Loucy (cell line): ENCODE measurements around the gene ZNF761.
"Not testable (repeated sequence)": the region's sequence is repeated elsewhere in the genome, so short reads cannot be mapped to it uniquely, and the experiment has no call there.

Experiments
- H2AFZ ChIP-seq: fragments of 200-600 bp; sonication (generic); 2 replicates; pipeline ENCODE4 v1.6.0; 2016; ENCODE audit warnings: antibody characterized with exemption, mild to moderate bottlenecking, low read length, moderate library complexity
- H3F3A ChIP-seq: fragments of 200-600 bp; 2 replicates; pipeline ENCODE4 v1.6.0; 2016; ENCODE audit warnings: antibody characterized with exemption, low read depth, mild to moderate bottlenecking
- H3K27me3 ChIP-seq: fragments of 200-600 bp; sonication (generic); 2 replicates; pipeline ENCODE4 v1.6.1; 2014; ENCODE audit warnings: low read length, mild to moderate bottlenecking; ENCODE audit not compliant: insufficient read depth, poor library complexity, severe bottlenecking
- H3K36me3 ChIP-seq: fragments of 200-600 bp; sonication (generic); 2 replicates; pipeline ENCODE4 v1.6.1; 2016; ENCODE audit warnings: low read length; ENCODE audit not compliant: insufficient read depth
- H3K4me1 ChIP-seq: fragments of 200-600 bp; sonication (generic); 2 replicates; pipeline ENCODE4 v1.5.1; 2014; ENCODE audit warnings: low read length, mild to moderate bottlenecking; ENCODE audit not compliant: insufficient read depth, poor library complexity, severe bottlenecking
- H3K4me2 ChIP-seq: fragments of 200-600 bp; sonication (generic); 2 replicates; pipeline ENCODE4 v1.6.0; 2014; ENCODE audit warnings: antibody characterized with exemption, low read length, low read depth, mild to moderate bottlenecking; ENCODE audit not compliant: poor library complexity, severe bottlenecking
- H3K4me3 ChIP-seq: fragments of 200-600 bp; sonication (generic); 2 replicates; pipeline ENCODE4 v1.5.1; 2014; ENCODE audit warnings: low read length, mild to moderate bottlenecking, mixed read lengths; ENCODE audit not compliant: poor library complexity, severe bottlenecking
- H3K79me2 ChIP-seq: fragments of 200-600 bp; sonication (generic); 2 replicates; pipeline ENCODE4 v1.6.1; 2014; ENCODE audit warnings: low read length; ENCODE audit not compliant: insufficient read depth
- H3K9ac ChIP-seq: fragments of 200-600 bp; sonication (generic); 2 replicates; pipeline ENCODE4 v1.6.0; 2014; ENCODE audit warnings: mild to moderate bottlenecking, low read depth, low read length, moderate library complexity; ENCODE audit not compliant: poor library complexity, severe bottlenecking
- H3K9me2 ChIP-seq: fragments of 200-600 bp; sonication (generic); replicated peaks from 2 replicates; pipeline ENCODE4 v1.6.1; 2016; ENCODE audit warnings: low read depth, low read length, mixed read lengths
- H3K9me3 ChIP-seq: fragments of 200-600 bp; sonication (generic); 2 replicates; pipeline ENCODE4 v1.6.1; 2014; ENCODE audit warnings: mild to moderate bottlenecking, antibody characterized with exemption, low read length, low read depth; ENCODE audit not compliant: insufficient read depth
- H4K20me1 ChIP-seq: fragments of 200-600 bp; sonication (generic); 2 replicates; pipeline ENCODE4 v1.6.0; 2014; ENCODE audit warnings: antibody characterized with exemption, low read length, mild to moderate bottlenecking; ENCODE audit not compliant: insufficient read depth, poor library complexity, severe bottlenecking
- CTCF ChIP-seq: fragments of 200-600 bp; sonication (generic); conservative IDR thresholded peaks from 2 replicates; pipeline ENCODE4 v1.5.1; 2014; ENCODE audit warnings: mild to moderate bottlenecking, antibody characterized with exemption, low read length
- EZH2phosphoT487 ChIP-seq: fragments of 200-600 bp; IDR thresholded peaks from 2 replicates; pipeline ENCODE4 v1.6.1; 2018; ENCODE audit warnings: antibody characterized with exemption, mild to moderate bottlenecking, moderate library complexity, borderline replicate concordance

Gene ZNF761

GRCh38 chr19:53394974-53395839 is 36.6 kb upstream of the ZNF761 start, which contains the start of gene ZNF765:
ZNF765 (plus strand) TSS chr19:53395149; CDS start chr19:53398016, 2,867 bp downstream.
- peak within 1 kb of the TSS; percentile 95 for H2AFZ ChIP-seq
- H3K79me2 ChIP-seq: peaks cover 25% of the 10 kb centered on the region
- no peaks in the 10 kb centered on the region for H3K9me2 ChIP-seq
- H3K4me2 ChIP-seq: peak within 1 kb of the TSS; percentile 95
- peak within 1 kb of the TSS; percentile 88 for H3K4me3 ChIP-seq
- TF ChIP-seq CTCF: peak; percentile 41
- no peak for TF ChIP-seq EZH2phosphoT487
- H3K36me3 ChIP-seq: peaks cover 4% of the 10 kb centered on the region; the same call in 1 of the 2 replicates
- H4K20me1 ChIP-seq: peaks cover 15% of the 10 kb centered on the region
- no peaks in the 10 kb centered on the region for H3F3A ChIP-seq
- H3K9ac ChIP-seq: peak within 1 kb of the TSS; percentile 91
- no peaks in the 10 kb centered on the region for H3K9me3 ChIP-seq
- no peaks in the 10 kb centered on the region for H3K27me3 ChIP-seq
- H3K4me1 ChIP-seq: peaks cover 10% of the 10 kb centered on the region

- not testable (repeated sequence) for H3K36me3 ChIP-seq, H2AFZ ChIP-seq, H3K9me3 ChIP-seq, H3K9me2 ChIP-seq, H3K27me3 ChIP-seq, H3F3A ChIP-seq
- H3K4me2 ChIP-seq: peak overlapping the region; percentile 95
- peaks cover 15% of the 10 kb centered on the region for H4K20me1 ChIP-seq
- H3K4me3 ChIP-seq: peak overlapping the region; percentile 88
- H3K9ac ChIP-seq: peak overlapping the region; percentile 91
- H3K4me1 ChIP-seq: peaks cover 12% of the 10 kb centered on the region
- H3K79me2 ChIP-seq: peaks cover 26% of the 10 kb centered on the region
Observed at GRCh38 chr19:53395840-53396524, 35.8 kb upstream of the ZNF761 start.

- H3K27me3 ChIP-seq: no peaks in the 10 kb centered on the region
- H3K4me1 ChIP-seq: peaks cover 12% of the 10 kb centered on the region
- TF ChIP-seq EZH2phosphoT487: no peak
- no peak for TF ChIP-seq CTCF
- H3K9me2 ChIP-seq: no peaks in the 10 kb centered on the region
- H3K9ac ChIP-seq: peak overlapping the region; percentile 91
- peaks cover 15% of the 10 kb centered on the region for H4K20me1 ChIP-seq
- H3K9me3 ChIP-seq: no peaks in the 10 kb centered on the region
- no peak overlapping the region for H2AFZ ChIP-seq
- H3K79me2 ChIP-seq: peaks cover 26% of the 10 kb centered on the region
- peaks cover 6% of the 10 kb centered on the region; the same call in 1 of the 2 replicates for H3K36me3 ChIP-seq
- no peaks in the 10 kb centered on the region for H3F3A ChIP-seq
- H3K4me3 ChIP-seq: peak overlapping the region; percentile 88
- peak overlapping the region; percentile 95 for H3K4me2 ChIP-seq
Observed at GRCh38 chr19:53396525-53396868, 35.3 kb upstream of the ZNF761 start.

GRCh38 chr19:53397918-53398317 is 33.9 kb upstream of the ZNF761 start:
- Histone ChIP-seq H3K79me2 (peaks cover 26% of the 10 kb centered on the region), H4K20me1 (peaks cover 15% of the 10 kb centered on the region), H3K4me1 (peaks cover 12% of the 10 kb centered on the region), H3K36me3 (peaks cover 13% of the 10 kb centered on the region; the same call in 1 of the 2 replicates)
- H3K4me2 ChIP-seq, H3K27me3 ChIP-seq, H3K9me3 ChIP-seq, H3K9ac ChIP-seq, H2AFZ ChIP-seq, H3K9me2 ChIP-seq, H3F3A ChIP-seq, H3K4me3 ChIP-seq: not testable (repeated sequence)
